OCI-LY7 (cell line): Measurements from ENCODE around the gene PM20D1.

Experiments used
- CTCF ChIP-seq: fragments of 200-600 bp; sonication (generic); conservative IDR thresholded peaks from 2 replicates; pipeline ENCODE4 v1.5.1; 2014; ENCODE audit warnings: mild to moderate bottlenecking, antibody characterized with exemption, low read length, moderate library complexity, mixed read lengths
- EZH2phosphoT487 ChIP-seq: fragments of 200-600 bp; sonication (generic); IDR thresholded peaks from 2 replicates; pipeline ENCODE4 v1.6.1; 2018; ENCODE audit warnings: low read depth, borderline replicate concordance, mild to moderate bottlenecking, mixed run types, antibody characterized with exemption, low read length, moderate library complexity, mixed read lengths

GRCh38 chr1:205792481-205792881 lies 57.5 kb downstream of the PM20D1 start:
- TF ChIP-seq CTCF (no peak), EZH2phosphoT487 (no peak)
